C4-2B (cell line): ENCODE results near the gene ZGPAT.

Experiments
- H3K27ac ChIP-seq: fragments of 450-650 bp; 2 replicates; pipeline ENCODE4 v1.5.1; 2017
- CTCF ChIP-seq: fragments of 450-650 bp; conservative IDR thresholded peaks from 2 replicates; pipeline ENCODE4 v1.5.1; 2017; ENCODE audit warnings: mild to moderate bottlenecking
- ZFX ChIP-seq: fragments of 450-650 bp; IDR thresholded peaks from 2 replicates; pipeline ENCODE4 v1.6.1; 2017

Gene ZGPAT

GRCh38 chr20:63755933-63756647, 48.3 kb downstream of the ZGPAT start:
- no peak for TF ChIP-seq ZFX
- TF ChIP-seq CTCF = no peak
- no peak overlapping the region for H3K27ac ChIP-seq

- no peak for TF ChIP-seq ZFX
- no peak for TF ChIP-seq CTCF
- no peak overlapping the region for H3K27ac ChIP-seq
Observed at GRCh38 chr20:63756648-63756991, 48.8 kb downstream of the ZGPAT start.

- no peak for TF ChIP-seq ZFX
- TF ChIP-seq CTCF = no peak
- H3K27ac ChIP-seq = no peak overlapping the region
Observed at GRCh38 chr20:63758152-63758551, 50.3 kb downstream of the ZGPAT start.

DNA sequence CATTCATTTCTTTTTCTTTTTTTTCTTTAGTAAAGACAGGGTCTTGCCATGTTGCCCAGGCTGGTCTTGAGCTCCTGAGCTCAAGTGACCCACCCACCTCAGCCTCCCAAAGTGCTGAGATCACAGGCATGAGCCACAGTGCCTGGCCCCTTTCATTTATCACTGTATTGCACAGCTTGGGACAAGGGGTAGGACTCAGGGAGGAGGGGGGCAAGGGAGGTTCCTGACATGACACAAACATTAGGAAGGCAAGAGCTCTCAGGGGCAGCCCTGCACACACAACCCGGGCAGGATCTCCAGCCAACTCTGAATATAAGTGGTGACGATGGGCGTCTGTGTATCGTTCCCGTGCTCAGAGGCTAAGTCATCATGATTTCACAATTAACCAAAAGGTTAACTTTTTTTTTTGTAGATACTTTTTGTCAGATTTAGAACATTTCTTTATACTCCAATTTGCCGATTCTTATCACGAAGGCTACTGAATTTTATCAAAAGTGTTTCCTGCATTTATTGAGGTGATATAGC, 51.6 kb downstream of the ZGPAT start:
- H3K27ac ChIP-seq = no peak overlapping the region
- no peak for TF ChIP-seq ZFX
- TF ChIP-seq CTCF = no peak

GRCh38 chr20:63765082-63765873, 57.4 kb downstream of the ZGPAT start:
- TF ChIP-seq ZFX = no peak
- no peak for TF ChIP-seq CTCF

DNA sequence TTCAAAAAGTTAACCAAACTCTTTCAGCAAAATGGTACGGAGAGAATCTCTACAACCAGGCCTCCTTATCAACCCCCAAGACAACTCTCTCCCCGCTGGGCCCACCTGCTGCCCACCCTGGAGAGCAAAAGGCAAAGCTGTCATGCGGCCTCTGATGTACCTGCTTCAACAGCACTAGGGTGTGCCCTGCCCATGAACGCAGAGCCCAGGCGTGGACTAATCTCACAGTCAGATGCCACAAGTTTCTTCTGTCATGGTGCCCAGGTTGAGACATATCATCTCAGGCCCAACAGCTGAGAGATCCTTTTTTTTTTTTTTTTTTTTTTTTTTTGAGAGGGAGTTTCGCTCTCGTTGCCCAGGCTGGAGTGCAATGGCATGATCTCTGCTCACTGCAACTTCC, 58.1 kb downstream of the ZGPAT start:
- TF ChIP-seq CTCF = no peak
- TF ChIP-seq ZFX = no peak
- H3K27ac ChIP-seq = no peak overlapping the region

More at GRCh38 chr20:63765082-63765873, 57.4 kb downstream of the ZGPAT start:
- H3K27ac ChIP-seq = no peak overlapping the region
